Measurements from ENCODE around the gene HSPA12B. TPM values are rescaled to one million over a fixed set of nuclear protein-coding genes. Genes with fewer than 3 reads are reported as not detected.

HSPA12B gene
- total and polyA plus RNA-seq, 3 donors from 2014 or later, result 8.0 to 11.1 (median 10.7) TPM

- Histone ChIP-seq H3K36me3 (ENCODE audit: low read depth, missing control alignments) (no peaks in the 10 kb centered on the region), H3K27ac (no peak overlapping the region), H3K4me1 (peaks cover 33% of the 10 kb centered on the region), H3K27me3 (no peaks in the 10 kb centered on the region), H3K9me3 (no peaks in the 10 kb centered on the region), H3K4me3 (no peak overlapping the region)
- TF ChIP-seq CTCF (IDR thresholded peaks at IDR 0.05) (no peak), POLR2A (IDR thresholded peaks at IDR 0.05) (no peak)
- intact Hi-C loops (cut with DNase I; ENCODE audit: low total_unique reads), result no loop called here
- 62 to 73% methylated on average over 9 to 10 of the region's 10 CpGs for WGBS, 2 donors
- no peak for DNase-seq
Measured at GRCh38 chr20:3783511-3784195, 51.2 kb downstream of the HSPA12B start.

- intact Hi-C loops (cut with DNase I; ENCODE audit: low total_unique reads), result no loop called here
- TF ChIP-seq CTCF (IDR thresholded peaks at IDR 0.05) (no peak), POLR2A (IDR thresholded peaks at IDR 0.05) (no peak)
- H3K4me3 ChIP-seq, result no peak overlapping the region
- no peaks in the 10 kb centered on the region for H3K36me3 ChIP-seq (ENCODE audit: low read depth, missing control alignments)
- no peaks in the 10 kb centered on the region for H3K9me3 ChIP-seq
- no peak overlapping the region for H3K27ac ChIP-seq
- no peak for DNase-seq
- no peaks in the 10 kb centered on the region for H3K27me3 ChIP-seq
- peaks cover 33% of the 10 kb centered on the region for H3K4me1 ChIP-seq
- 64 to 73% methylated on average over 8 to 17 of the region's 17 CpGs for WGBS, 2 donors
Measured at GRCh38 chr20:3784216-3784853, 51.9 kb downstream of the HSPA12B start.

- 70 to 86% methylated on average over 6 of the region's 6 CpGs for WGBS, 2 donors
- Histone ChIP-seq H3K4me1 (peaks cover 33% of the 10 kb centered on the region), H3K27ac (no peak overlapping the region), H3K4me3 (peak overlapping the region in 1 of 2 donors; percentile 63), H3K27me3 (no peaks in the 10 kb centered on the region), H3K36me3 (ENCODE audit: low read depth, missing control alignments) (no peaks in the 10 kb centered on the region), H3K9me3 (no peaks in the 10 kb centered on the region)
- TF ChIP-seq CTCF (IDR thresholded peaks at IDR 0.05) (no peak), POLR2A (IDR thresholded peaks at IDR 0.05) (no peak)
- DNase-seq, result no peak
- intact Hi-C loops (cut with DNase I; ENCODE audit: low total_unique reads), result no loop called here
Measured at GRCh38 chr20:3784863-3785239, 52.4 kb downstream of the HSPA12B start.

- intact Hi-C loops (cut with DNase I; ENCODE audit: low total_unique reads), result loop anchor here (2.0 kb wide), 1 partner anchor 35 kb away; the partner anchor contains the start of gene AP5S1
- no peak for DNase-seq
- Histone ChIP-seq H3K4me1 (peaks cover 33% of the 10 kb centered on the region), H3K27me3 (no peaks in the 10 kb centered on the region), H3K4me3 (peak overlapping the region; percentile 58 to 63), H3K27ac (peak overlapping the region; percentile 42 to 74), H3K36me3 (ENCODE audit: low read depth, missing control alignments) (no peaks in the 10 kb centered on the region), H3K9me3 (no peaks in the 10 kb centered on the region)
- TF ChIP-seq CTCF (IDR thresholded peaks at IDR 0.05) (no peak), POLR2A (IDR thresholded peaks at IDR 0.05) (no peak)
- 10 to 51% methylated on average over 7 to 78 of the region's 79 CpGs for WGBS, 2 donors
Measured at GRCh38 chr20:3785240-3786125, 53.0 kb downstream of the HSPA12B start.

Data from testis (tissue), 3 donors.